OCI-LY3 (cell line): Measurements from ENCODE around the gene FOLR3.

Experiments used
- H2AFZ ChIP-seq: fragments of 200-600, 300-600 bp; shearing (Covaris generic); 2 replicates; pipeline ENCODE4 v1.6.0; 2014; ENCODE audit warnings: antibody characterized with exemption, low read depth, low read length
- H3K27ac ChIP-seq: fragments of 200-600, 300-600 bp; sonication (generic); 2 replicates; pipeline ENCODE4 v1.5.1; 2014; ENCODE audit warnings: mild to moderate bottlenecking, low read length, moderate library complexity, mixed read lengths
- H3K27me3 ChIP-seq: fragments of 200-600, 300-600 bp; sonication (generic); 2 replicates; pipeline ENCODE4 v1.6.1; 2014; ENCODE audit warnings: low read depth, low read length, mixed read lengths
- H3K36me3 ChIP-seq: fragments of 200-600, 300-600 bp; sonication (generic); replicated peaks from 2 replicates; pipeline ENCODE3; 2014; ENCODE audit warnings: low read depth, low read length, mixed read lengths
- H3K4me1 ChIP-seq: fragments of 300-600, 200-600 bp; sonication (generic); 2 replicates; pipeline ENCODE4 v1.6.1; 2014; ENCODE audit warnings: low read length, mixed read lengths
- H3K4me2 ChIP-seq: fragments of 200-600, 300-600 bp; sonication (generic); 2 replicates; pipeline ENCODE4 v1.6.1; 2014; ENCODE audit warnings: low read length, mixed read lengths
- H3K4me3 ChIP-seq: fragments of 300-600, 200-600 bp; sonication (generic); 2 replicates; pipeline ENCODE4 v1.5.1; 2014; ENCODE audit warnings: antibody characterized with exemption, mild to moderate bottlenecking, low read length, moderate library complexity
- H3K79me2 ChIP-seq: fragments of 300-600, 200-600 bp; shearing (Covaris generic); 2 replicates; pipeline ENCODE4 v1.6.1; 2014; ENCODE audit warnings: mild to moderate bottlenecking, low read length, mixed read lengths
- H3K9ac ChIP-seq: fragments of 300-600, 200-600 bp; shearing (Covaris generic); 2 replicates; pipeline ENCODE4 v1.6.0; 2014; ENCODE audit warnings: mild to moderate bottlenecking, low read length, moderate library complexity
- H3K9me3 ChIP-seq: fragments of 200-600, 300-600 bp; shearing (Covaris generic); 2 replicates; pipeline ENCODE4 v1.6.1; 2014; ENCODE audit warnings: low read length, mixed read lengths; ENCODE audit not compliant: insufficient read depth
- H4K20me1 ChIP-seq: fragments of 200-600, 300-600 bp; sonication (generic); 2 replicates; pipeline ENCODE4 v1.6.1; 2016; ENCODE audit warnings: low read length, mixed read lengths; ENCODE audit not compliant: insufficient read depth
- CTCF ChIP-seq: fragments of 200-600, 300-600 bp; sonication (generic); IDR thresholded peaks from 2 replicates; pipeline ENCODE4 v1.5.1; 2014; ENCODE audit warnings: antibody characterized with exemption, low read length, low read depth
- EZH2phosphoT487 ChIP-seq: fragments of 200-600 bp; shearing (Covaris generic); IDR thresholded peaks from 2 replicates; pipeline ENCODE4 v1.6.1; 2018; ENCODE audit warnings: antibody characterized with exemption, mixed run types, low read depth

Gene FOLR3

GRCh38 chr11:72112143-72112977 is 23.2 kb upstream of the FOLR3 start, which contains the start of gene ANAPC15:
Gene ANAPC15, minus strand, starts transcription at chr11:72112695. Its CDS starts 1,419 bp downstream, at chr11:72111276.
- Histone ChIP-seq H3K9me3 (no peaks in the 10 kb centered on the region), H3K79me2 (0 out of 2 replicates have a peak, but pooled peaks cover 3% of the 10 kb centered on the region), H3K4me3 (peak within 1 kb of the TSS; percentile 87), H3K4me1 (peaks cover 15% of the 10 kb centered on the region), H4K20me1 (no peaks in the 10 kb centered on the region), H3K27ac (peak within 1 kb of the TSS; percentile 85), H2AFZ (peak within 1 kb of the TSS; percentile 90), H3K27me3 (no peaks in the 10 kb centered on the region), H3K4me2 (peak within 1 kb of the TSS; percentile 99), H3K9ac (peak within 1 kb of the TSS; percentile 88), H3K36me3 (peaks cover 3% of the 10 kb centered on the region)
- TF ChIP-seq EZH2phosphoT487 (no peak), CTCF (no peak)

DNA sequence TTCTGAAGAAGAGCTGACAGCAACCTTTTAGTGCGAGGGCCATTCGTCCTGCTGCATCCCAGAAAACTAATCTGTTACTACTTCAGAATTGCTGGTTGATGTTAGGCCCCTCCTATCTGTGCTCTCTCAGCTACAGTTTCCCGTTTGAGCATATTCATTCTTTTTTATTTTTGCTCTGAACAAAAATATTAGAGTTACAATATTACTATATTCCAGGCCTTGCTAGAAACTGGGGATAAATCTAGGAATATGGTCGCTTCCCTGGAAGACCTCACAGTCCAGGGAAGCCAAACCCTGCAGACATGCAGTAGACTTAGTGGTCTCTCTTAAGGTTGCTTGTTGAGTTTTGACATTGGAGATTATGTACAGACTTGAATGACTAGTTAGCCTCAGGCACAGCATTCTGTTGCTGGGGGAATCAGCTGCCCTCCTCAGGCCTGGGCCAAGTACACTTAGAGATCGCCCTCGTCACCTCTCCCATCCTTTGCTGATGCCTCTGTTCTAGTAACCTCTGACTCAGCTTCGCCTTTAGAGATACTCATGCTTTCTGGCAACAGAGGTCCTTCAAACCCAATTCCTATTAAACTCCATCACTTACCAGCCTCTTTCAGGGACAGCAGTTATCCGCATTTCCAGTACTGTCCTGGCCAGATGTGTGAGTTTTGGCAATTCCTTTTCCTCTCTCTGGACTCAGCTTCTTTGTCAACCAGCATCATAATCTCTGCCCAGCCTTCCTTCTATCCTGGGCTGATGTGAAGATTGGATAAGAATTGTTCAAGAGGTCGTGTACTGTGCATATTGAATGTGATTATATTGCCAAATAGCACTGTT is 22.3 kb upstream of the FOLR3 start:
- no peaks in the 10 kb centered on the region for H3K27me3 ChIP-seq
- no peaks in the 10 kb centered on the region for H3K9me3 ChIP-seq
- H3K4me2 ChIP-seq, result peak overlapping the region; percentile 91
- no peaks in the 10 kb centered on the region for H4K20me1 ChIP-seq
- peak overlapping the region; percentile 90 for H2AFZ ChIP-seq
- H3K4me1 ChIP-seq, result peaks cover 15% of the 10 kb centered on the region
- H3K4me3 ChIP-seq, result peak overlapping the region; percentile 87
- H3K9ac ChIP-seq, result peak overlapping the region; percentile 88
- 0 out of 2 replicates have a peak, but pooled peaks cover 3% of the 10 kb centered on the region for H3K79me2 ChIP-seq
- peak overlapping the region; percentile 85 for H3K27ac ChIP-seq
- TF ChIP-seq EZH2phosphoT487 (no peak), CTCF (no peak)
- H3K36me3 ChIP-seq, result peaks cover 3% of the 10 kb centered on the region

GRCh38 chr11:72114570-72114969 is 21.0 kb upstream of the FOLR3 start:
- Histone ChIP-seq H3K27ac (no peak overlapping the region), H2AFZ (no peak overlapping the region)

More at GRCh38 chr11:72114570-72114969, 21.0 kb upstream of the FOLR3 start:
- Histone ChIP-seq H4K20me1 (no peaks in the 10 kb centered on the region), H3K79me2 (0 out of 2 replicates have a peak, but pooled peaks cover 3% of the 10 kb centered on the region), H3K4me1 (peaks cover 15% of the 10 kb centered on the region), H3K9me3 (no peaks in the 10 kb centered on the region), H3K9ac (no peak overlapping the region), H3K27me3 (no peaks in the 10 kb centered on the region), H3K4me3 (no peak overlapping the region), H3K36me3 (peaks cover 3% of the 10 kb centered on the region), H3K4me2 (no peak overlapping the region)
- TF ChIP-seq CTCF (no peak), EZH2phosphoT487 (no peak)
